CD4-positive, alpha-beta T cell treated with Interleukin-15 for 1 hour (primary cell): ENCODE data around the gene LYRM9.
"Not testable (repeated sequence)": the region's sequence is repeated elsewhere in the genome, so short reads cannot be mapped to it uniquely, and the experiment has no call there.

Source experiments
- DNase-seq: peaks from one replicate; pipeline ENCODE4 v3.0.0-alpha.2; 2020

Gene LYRM9

DNA sequence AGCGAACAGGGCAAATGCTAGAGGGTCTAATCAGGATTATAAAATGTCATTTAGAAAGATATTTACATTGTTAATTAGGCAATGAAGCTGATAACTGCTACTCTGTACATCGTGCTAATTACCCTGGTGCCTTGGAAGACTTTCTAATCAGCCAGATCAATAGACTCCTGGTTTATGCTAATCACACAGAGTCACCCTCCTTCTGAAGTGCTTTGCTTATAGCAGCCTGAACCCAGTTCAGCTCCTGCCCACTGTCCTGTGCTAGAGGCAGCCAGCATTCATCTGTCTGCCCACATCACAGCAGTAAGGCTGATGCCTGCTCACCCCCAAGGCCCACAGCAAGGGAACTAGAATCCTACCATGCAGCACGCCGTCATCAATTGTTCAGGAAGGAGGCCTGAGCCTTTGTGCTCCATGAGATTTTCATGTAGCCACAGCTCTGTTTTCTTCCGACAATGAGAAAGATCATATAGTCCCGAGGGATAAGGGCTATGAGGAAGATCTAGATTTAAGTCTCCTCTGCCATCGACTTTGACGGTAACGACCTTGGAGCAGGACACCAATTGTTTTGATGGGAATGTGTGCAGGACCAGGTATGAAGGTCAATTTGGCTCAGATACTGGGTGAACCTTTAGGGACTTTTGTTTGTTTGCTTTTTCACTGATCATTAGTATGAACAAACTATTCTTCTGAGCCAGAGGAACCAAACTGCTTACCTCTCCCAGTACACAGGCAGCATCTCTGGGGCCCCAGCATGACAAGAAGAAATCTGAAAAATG, 12.5 kb upstream of the LYRM9 start:
- DNase-seq: no peak

DNA sequence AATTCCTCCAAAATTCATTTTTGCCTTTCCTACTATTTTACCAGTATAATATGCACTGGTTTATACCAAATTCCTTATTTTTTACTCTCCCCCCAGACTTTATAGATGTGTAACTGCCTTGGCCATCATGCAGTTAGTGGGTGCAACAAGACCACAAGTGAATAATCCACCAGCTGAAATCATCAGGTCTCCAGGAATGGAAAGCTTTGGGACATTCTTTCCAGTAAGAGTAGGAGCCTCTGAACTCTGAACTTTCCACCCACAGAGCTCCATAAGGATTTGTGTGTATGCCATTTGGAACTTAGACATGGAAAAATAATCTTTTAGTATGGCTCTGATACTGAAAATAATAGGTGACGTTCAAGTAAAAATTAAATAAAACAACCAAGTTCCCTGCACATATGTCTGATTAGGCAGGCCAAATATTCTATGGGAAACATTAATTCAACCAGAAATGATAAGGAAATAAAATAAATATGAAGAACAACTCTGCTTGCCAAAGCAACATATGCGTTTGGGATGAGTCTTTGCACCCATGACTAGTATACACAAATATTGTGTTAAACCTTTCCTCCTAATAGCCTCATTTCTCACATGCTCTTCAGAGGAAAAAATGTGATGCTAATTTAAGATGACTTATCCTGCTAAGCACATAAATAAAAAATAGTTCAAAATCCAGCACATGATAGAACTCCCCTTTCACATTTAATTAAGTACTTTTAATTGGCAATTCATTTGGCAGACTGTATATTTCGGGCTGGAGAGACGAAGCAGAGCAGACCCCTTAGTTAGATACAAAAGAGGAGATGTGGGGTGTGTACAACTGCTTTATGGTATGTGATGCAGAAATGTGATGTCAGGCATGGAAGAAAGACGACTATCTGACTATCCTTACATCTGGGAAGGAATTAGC, 11.6 kb upstream of the LYRM9 start:
- DNase-seq: no peak

DNA sequence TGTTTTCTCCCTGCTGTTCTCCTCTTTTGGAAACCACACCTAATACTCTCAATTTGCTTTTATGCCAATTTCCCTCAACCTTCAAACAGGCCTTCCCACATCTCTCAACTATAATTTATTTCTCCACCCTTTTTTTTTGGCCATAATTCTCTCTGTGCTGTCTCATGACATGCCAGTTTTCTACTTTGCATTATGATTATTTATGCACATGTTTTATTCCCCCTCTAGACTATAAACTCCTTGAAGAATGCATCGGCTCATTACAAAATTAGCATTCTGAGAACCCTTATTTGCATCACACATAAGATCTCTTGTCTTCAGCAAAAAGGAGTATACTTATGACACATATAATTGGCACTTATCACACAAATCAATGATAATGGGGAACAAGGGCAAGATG, 10.9 kb upstream of the LYRM9 start:
- DNase-seq: no peak

DNA sequence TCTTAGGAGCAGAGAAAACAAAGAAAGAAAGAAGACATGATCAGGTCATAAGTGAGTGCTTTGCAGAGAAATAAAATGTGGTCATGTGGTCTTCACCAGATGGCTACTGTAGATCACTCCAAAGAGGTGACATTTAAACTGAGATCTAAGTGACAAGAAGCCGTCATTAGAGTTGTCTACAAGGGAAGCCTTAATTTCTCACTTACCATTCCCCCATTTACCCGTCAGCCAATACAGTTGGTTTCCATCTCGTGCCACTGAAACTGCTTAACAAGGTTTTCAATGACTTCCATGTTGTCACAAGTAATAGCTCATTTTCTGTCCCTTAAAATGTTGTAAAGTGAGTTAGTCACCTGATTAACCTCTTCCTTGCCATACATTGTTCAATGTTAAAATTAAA, 6.4 kb upstream of the LYRM9 start:
- DNase-seq: no peak

DNA sequence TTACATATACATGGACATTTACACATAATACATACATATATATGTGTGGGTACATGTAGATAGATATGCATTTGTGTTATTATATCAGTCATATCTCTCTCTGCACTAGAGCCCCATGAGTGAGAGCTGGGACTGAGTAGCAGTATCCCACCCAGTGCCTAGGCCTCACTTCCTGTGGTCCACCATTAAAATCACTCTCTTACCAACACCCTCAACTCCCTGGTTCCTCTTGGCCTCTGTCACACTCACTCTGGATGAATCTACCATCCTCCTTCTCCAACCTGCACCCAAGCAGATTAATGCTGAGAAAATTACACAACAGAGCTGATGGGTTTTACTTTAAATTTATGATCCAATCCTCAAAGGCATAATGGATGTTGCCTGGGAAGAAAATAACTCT, 4.9 kb upstream of the LYRM9 start:
- no peak for DNase-seq

DNA sequence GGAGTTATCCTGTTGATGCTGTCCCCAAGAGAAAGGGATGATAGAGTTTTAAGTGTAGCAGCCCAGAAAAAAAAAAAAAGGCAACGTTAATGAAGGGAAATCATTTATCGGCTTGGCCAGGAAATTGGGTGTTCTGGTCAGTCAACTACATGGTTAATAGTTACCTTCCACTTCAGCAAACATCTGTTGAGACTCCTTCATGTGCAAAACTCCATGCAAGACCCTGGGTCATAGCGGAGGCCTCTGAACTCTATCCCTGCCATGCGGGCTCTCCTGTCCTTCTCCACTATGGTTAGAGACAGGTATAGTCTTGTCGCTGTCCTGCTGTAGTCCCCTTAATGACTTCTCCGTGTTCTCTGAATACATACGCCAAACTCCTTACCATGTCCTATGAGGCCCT, 3.5 kb upstream of the LYRM9 start:
- DNase-seq: no peak

DNA sequence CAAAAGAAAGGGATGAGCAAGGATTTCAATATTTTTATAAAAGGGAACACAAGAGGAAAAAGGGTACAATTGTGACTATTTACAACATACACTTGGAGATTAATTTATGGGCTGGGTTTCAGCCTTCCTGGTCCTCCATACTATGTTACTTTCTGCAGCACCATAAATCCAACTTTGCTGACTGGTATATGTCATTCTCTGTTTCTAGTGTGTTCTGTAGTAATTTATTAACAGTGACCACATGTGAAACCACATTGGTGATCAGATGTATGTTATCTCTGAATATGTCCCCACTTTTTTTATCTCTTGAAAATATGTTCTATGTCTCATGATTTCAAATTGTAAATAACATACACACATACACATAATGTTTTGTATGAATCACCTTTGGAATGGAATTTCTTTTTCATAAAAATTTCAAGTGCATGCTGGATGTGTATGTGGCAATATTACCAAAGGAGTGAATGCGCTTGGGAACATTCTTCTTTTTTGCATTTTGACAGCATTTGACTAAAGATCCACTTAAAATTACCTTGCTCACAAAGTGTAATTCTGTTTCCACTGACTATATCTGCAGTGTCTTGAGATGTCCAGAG, 2.9 kb upstream of the LYRM9 start:
- no peak for DNase-seq

DNA sequence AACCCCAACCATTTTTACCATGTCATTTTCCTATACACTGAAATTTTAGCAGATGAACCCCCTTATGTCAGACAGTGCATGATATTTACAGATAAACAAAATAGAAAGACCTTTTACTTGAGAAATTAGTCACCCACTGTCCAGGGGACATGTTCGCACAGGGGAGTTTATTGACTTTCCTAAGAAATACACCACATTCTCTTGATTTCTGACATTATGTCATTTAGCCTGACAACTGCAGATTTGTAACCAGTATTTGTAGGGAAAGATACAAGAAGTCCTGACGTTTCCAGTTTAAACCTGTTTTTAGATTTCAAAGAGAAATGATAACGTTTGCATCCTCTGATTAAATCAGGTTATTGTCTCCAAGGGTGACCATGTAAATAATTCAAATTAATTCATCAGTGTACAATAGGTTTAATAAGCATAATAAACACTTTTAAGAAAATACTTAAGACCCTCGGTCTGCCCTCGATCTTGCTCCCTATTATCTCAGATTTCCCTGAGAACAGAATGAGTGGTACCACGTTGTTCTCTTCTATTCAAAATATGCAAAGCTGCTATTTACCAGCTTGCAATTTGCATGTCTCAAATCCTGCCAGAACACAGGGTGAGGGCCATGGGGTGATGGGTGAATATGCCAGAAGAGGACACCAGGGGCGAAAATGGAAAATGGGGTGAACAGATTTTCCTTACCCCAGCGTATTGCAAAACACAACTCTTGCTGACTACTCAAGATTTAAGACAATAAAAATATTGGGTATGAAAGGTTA, 2.1 kb upstream of the LYRM9 start:
- DNase-seq: no peak

DNA sequence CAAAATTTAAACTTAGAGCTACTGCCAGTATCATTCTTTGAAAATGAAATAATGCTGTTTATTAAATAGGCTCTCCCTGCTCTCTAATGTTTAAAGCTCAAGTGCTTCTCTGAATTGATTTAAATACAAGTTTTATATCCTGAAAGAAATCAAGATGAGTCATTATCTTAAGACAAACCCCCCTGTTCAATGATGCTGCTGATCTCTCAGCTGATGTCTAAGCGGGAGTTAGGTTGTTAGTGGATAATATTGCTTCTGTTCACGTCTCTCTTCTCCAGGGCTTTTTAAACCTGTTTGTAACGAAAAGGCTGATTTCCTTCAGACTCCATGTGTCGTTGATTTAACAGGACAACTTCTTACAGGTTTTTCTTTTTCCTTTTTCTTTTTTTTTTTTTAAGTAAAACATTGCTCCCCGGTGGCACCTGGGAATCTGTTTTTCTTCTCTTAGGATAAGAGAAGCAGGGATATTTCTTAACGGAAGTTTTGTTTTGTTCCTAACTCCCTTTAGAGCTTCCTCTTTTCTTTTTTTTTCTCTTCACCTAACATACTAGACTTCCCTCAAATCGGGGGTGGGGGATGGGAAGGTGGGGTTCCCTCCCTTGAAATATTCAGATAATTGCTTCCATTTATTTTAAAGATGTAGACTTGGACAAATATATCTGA, 807 bp upstream of the LYRM9 start:
- DNase-seq: no peak

DNA sequence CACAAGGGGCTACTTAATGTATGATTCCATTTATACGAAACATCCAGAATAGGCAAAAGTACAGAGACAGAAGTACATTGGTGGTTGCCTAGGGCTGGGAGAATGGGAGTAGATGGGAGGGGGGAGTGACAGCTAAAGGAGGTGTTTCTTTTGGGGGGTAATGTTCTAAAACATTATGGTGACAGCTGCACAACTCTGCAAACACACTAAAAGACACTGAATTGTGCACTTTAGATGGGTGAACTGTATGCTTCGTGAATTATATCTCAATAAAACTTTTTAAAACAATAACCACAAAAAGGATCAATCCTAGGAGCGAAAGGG, 661 bp downstream of the LYRM9 start:
- no peak for DNase-seq

DNA sequence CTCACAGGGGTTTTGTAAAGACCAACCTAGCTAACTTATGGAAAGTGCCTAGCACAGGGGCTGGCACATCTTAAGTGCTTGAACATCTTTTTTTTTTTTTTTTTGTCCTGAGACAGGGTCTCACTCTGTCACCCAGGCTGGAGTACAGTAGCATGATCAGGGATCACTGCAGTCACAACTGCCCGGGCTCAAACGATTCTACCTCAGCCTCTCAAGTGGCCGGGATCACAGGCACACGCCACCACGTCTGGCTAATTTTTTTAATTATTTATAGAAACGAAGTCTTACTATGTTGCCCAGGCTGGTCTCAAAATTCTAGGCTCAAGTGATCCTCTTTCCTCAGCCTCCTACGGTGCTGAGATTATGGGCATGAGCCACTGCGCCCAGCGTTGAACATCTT, 1.3 kb downstream of the LYRM9 start:
- DNase-seq: no peak

DNA sequence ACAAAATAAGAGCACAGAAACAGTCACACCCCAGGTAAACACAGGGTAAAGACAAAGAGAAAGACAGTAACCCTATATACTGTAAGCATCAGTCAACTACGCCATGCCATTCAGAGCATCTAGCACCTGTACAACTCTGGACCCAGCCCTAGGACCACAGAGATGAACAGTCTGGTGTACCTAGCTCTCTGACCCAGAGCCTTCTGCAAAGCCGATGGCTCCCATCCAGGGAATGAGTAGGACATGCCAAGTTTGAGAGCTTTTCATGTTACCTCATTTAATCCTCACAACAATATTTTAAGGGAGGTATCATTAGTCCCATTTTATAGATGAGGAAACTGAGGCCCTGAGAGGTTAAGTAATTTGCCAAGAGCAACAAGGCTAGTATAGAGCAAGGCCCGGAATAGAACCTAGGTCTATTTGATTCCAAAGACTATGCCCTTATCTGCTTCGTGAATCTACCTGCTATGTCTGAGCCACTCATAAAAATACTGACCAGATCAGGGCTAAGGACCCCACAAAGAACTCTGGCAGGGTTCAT, 3.4 kb downstream of the LYRM9 start:
- DNase-seq: no peak

DNA sequence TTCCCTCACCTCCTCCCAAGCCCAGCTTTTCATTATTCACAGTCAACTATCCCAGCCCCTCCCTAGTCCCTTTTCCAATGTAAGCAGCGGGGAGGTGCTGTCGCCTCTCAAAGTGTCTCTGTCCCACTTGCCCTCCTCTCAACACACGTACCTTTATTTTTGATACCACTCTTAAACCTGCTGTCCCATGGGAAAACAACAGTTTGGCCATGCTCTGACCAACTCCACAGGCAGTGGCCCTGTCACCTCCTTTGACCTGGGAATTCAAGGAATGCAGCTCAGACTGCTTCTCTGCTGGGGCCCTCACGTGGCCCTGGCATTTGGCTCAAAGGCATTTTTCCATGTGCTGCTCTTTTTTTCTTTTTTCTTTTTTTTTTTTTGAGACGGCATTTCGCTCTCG, 4.2 kb downstream of the LYRM9 start:
- no peak for DNase-seq

DNA sequence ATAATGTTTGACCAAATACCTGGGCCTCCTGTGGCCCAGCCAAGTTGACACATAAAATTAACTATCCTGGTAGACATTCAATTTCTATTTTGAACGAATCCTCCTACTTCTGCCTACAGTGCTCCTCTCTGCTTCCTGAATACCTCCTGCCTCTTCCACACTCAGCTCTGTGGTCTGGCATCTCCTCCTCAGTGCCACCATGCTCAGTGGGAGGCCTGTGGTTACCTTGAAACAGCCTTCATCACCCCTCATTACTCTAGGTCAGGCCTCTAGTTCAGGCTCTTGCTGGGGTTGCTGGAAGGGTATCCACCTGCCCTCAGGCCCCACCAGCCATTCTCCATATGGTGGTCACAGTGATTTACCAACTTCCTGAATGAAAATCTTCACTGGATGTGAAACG, 5.1 kb downstream of the LYRM9 start:
- no peak for DNase-seq

DNA sequence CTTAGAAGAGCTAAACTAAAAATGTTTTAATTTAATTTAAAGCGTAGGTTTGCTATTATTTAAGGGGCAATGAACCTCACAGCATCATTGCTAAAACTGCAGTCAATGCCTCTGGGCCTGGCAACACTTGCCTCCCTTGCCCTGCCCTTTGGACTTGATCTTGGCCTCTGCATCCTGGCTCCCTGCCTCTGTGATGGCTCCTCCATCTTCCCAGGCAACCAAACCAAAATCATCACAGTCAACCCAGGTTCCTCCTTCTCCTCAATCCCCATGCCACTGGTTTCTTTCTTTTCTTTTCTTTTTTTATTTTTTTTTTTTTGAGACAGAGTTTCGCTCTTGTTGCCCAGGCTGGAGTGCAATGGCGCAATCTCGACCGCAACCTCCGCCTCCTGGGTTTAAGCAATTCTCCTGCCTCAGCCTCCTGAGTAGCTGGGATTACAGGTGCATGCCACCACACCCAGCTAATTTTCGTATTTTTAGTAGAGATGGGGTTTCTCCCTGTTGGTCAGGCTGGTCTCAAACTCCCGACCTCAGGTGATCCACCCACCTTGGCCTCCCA, 6.7 kb downstream of the LYRM9 start:
- DNase-seq: not testable (repeated sequence)

DNA sequence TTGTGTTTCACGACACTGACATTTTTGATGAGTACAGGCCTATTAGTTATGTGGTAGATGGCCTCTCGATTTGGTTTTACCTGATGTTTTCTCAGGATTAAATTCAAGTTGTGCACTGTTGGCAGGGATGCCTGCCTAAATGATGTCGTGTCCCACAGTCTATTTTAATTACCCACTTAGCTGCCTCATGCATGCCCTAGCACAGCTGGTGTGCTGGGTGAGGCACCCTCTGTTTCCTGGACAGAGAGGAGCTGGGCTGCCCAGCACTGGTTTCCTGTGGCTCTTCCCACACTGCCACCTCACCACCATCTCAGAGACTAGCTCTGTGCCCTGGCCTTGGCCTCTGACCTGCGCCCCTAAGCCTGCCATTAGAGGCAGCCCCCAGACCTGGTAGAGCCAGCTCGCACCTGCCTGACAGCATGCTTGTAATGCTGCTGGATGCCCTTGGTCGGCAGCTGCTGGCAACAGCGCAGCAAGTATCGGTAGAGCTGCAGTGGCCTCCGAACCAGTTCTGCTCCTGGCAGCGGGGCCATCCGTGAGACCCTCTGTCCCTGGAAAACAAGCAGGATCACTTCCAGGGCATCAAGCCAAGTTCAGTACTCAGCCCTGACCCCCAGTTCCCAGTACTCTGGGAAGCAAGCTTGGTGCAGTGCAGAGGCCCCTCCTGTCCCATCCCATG, 10.9 kb downstream of the LYRM9 start:
- DNase-seq: no peak

DNA sequence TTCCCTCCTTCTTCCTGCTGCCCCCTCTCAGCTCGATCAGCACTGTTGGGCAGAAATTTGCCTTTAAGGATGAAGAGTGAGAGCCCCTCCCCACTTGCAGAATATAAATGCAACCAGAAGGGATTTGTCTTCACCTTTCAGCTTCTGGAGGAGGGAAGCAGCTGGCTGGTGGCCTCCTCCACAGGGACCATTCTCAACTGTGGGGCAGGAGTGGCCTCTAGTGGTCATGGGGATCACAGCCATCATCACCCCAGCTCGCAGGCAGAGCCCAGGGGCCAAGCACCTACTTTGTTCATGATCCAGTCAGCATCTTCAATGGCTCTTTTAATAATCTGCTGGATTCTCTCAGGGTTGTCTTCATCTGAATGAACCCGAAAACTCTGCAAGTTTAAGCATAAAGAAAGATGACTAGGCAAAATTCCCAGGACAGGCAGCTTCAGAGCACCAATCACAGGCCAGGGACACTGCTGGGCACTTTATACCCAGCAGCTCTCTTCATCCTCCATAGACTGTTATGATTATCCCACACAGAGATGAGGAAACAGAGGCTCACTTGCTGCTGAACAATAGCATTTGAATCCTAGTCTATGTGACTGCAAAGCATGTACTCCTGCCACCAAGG, 13.1 kb downstream of the LYRM9 start:
- peak; percentile 61 for DNase-seq

DNA sequence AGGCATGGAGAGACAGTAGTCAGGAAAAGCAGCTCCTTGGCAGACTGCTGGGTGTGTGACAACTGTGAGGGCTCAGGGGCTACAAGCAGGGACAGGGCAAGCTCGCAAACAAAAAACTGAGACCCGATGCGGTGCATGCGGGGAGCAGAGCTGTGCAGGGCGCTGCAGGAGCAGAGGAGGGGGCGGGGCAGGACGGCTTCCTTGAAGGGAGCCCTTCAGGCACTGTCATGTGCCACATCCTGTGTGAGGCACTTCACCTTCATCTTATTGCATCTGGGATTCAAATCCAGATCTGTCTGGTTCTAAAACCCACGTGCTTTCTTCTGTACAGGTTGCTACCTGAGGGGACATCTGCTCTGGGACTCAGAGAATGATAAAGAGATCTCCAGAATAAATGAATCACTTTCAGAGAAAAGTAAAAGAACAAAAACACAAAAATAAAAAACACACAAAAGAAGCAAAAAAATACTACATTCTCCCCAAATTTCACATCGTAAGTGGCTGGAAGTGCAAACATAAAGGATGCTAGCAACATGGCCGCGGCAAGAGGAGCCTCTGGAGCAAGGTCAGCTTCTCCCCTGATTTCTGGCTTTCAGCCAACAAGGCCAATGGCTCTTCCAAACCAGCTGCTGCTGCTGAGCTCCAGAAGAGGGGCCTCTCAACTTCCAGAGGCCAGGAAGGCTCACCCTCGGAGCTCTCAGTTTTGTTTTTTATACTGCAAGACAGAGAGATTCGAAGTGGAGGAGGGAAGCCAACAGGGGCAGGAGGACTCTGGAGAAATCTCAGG, 14.2 kb downstream of the LYRM9 start:
- no peak for DNase-seq

DNA sequence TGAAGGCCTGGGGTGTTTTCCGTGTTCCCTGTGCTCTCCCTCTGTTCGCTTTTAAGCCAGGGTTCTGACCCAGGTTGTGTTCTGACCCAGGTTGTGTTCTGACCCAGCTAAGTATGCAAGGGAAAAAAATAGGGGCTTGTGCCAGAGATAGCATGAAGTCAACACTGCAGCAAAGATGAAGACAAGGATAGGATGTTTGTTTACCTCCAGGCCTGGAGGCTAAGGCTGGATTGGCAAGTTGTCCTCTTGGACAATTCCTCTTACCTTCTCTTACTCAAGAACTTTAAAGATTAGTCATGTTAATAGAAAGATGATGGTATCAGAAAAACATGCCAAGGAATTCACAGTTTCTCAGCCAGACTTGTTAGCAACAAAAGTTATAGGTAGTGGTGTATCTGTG, 19.4 kb downstream of the LYRM9 start:
- DNase-seq: no peak

DNA sequence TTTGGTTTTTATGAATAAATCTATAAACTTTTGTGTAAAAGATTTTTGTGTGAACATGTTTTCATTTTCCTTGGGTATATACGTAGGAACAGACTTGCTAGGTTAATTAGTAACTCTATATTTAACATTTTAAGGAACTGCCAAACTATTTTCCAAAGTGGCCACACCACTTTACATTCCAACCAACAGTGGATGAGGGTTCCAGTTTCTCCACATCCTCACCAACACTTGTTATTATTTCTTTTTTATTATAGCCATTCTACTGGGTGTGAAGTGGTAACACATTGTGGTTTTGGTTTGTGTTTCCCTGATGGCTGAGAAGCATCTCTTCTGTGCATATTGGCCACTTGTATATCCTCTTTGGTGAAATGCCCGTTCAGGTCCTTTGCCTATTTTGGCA, 20.0 kb downstream of the LYRM9 start:
- DNase-seq: no peak
